Stimulated activated naive CD8-positive, alpha-beta T cell treated with anti-CD3 and anti-CD28 coated beads, Interleukin-15, Interleukin-2, amounts not matched to agents 100 ng/mL and 50 ng/mL, for 24 hours (primary cell): ENCODE measurements around the gene ACP7.

ENCODE experiments used
- H3K27ac Mint-ChIP-seq: one replicate; pipeline ENCODE4 v1.8.0; 2021; ENCODE audit warnings: mild to moderate bottlenecking, mixed read lengths
- H3K27me3 Mint-ChIP-seq: one replicate; pipeline ENCODE4 v1.8.0; 2021; ENCODE audit warnings: mixed read lengths
- H3K36me3 Mint-ChIP-seq: one replicate; pipeline ENCODE4 v1.8.0; 2021; ENCODE audit warnings: low read depth, mixed read lengths
- H3K4me1 Mint-ChIP-seq: one replicate; pipeline ENCODE4 v1.8.0; 2021; ENCODE audit warnings: low read depth, mixed read lengths
- H3K4me3 Mint-ChIP-seq: one replicate; pipeline ENCODE4 v1.8.0; 2021; ENCODE audit warnings: mild to moderate bottlenecking, mixed read lengths
- H3K9me3 Mint-ChIP-seq: one replicate; pipeline ENCODE4 v1.8.0; 2021; ENCODE audit warnings: mixed read lengths

ACP7 gene

GRCh38 chr19:39155114-39155700, 71.0 kb downstream of the ACP7 start:
- H3K4me3 Mint-ChIP-seq: no peak overlapping the region
- no peaks in the 10 kb centered on the region for H3K36me3 Mint-ChIP-seq
- no peak overlapping the region for H3K27ac Mint-ChIP-seq
- H3K9me3 Mint-ChIP-seq: no peaks in the 10 kb centered on the region
- H3K27me3 Mint-ChIP-seq: no peaks in the 10 kb centered on the region
- H3K4me1 Mint-ChIP-seq: peaks cover 4% of the 10 kb centered on the region

- no peak overlapping the region for H3K4me3 Mint-ChIP-seq
- H3K9me3 Mint-ChIP-seq: no peaks in the 10 kb centered on the region
- H3K27me3 Mint-ChIP-seq: no peaks in the 10 kb centered on the region
- H3K36me3 Mint-ChIP-seq: no peaks in the 10 kb centered on the region
- H3K4me1 Mint-ChIP-seq: peaks cover 4% of the 10 kb centered on the region
- H3K27ac Mint-ChIP-seq: no peak overlapping the region
Measured at GRCh38 chr19:39155741-39156140, 71.6 kb downstream of the ACP7 start.

- no peaks in the 10 kb centered on the region for H3K36me3 Mint-ChIP-seq
- H3K9me3 Mint-ChIP-seq: no peaks in the 10 kb centered on the region
- H3K4me1 Mint-ChIP-seq: peaks cover 4% of the 10 kb centered on the region
- H3K27ac Mint-ChIP-seq: no peak overlapping the region
- H3K4me3 Mint-ChIP-seq: no peak overlapping the region
- H3K27me3 Mint-ChIP-seq: no peaks in the 10 kb centered on the region
Measured at GRCh38 chr19:39156326-39157230, 72.4 kb downstream of the ACP7 start.

GRCh38 chr19:39157275-39157996, 73.3 kb downstream of the ACP7 start:
- H3K4me3 Mint-ChIP-seq: no peak overlapping the region
- H3K27ac Mint-ChIP-seq: no peak overlapping the region
- H3K36me3 Mint-ChIP-seq: no peaks in the 10 kb centered on the region
- H3K27me3 Mint-ChIP-seq: no peaks in the 10 kb centered on the region
- H3K9me3 Mint-ChIP-seq: no peaks in the 10 kb centered on the region
- H3K4me1 Mint-ChIP-seq: peaks cover 5% of the 10 kb centered on the region

- Mint-ChIP-seq H3K4me1 (peaks cover 11% of the 10 kb centered on the region), H3K9me3 (no peaks in the 10 kb centered on the region), H3K27ac (no peak overlapping the region)
Measured at GRCh38 chr19:39157997-39158389, 73.8 kb downstream of the ACP7 start.

GRCh38 chr19:39158646-39159260, 74.6 kb downstream of the ACP7 start:
- Mint-ChIP-seq H3K9me3 (no peaks in the 10 kb centered on the region), H3K27ac (no peak overlapping the region)

More at GRCh38 chr19:39157997-39158389, 73.8 kb downstream of the ACP7 start:
- H3K36me3 Mint-ChIP-seq: no peaks in the 10 kb centered on the region
- no peak overlapping the region for H3K4me3 Mint-ChIP-seq
- H3K27me3 Mint-ChIP-seq: no peaks in the 10 kb centered on the region

GRCh38 chr19:39160523-39160861, 76.3 kb downstream of the ACP7 start:
- Mint-ChIP-seq H3K27me3 (no peaks in the 10 kb centered on the region), H3K36me3 (no peaks in the 10 kb centered on the region), H3K4me1 (peaks cover 15% of the 10 kb centered on the region), H3K27ac (no peak overlapping the region), H3K4me3 (no peak overlapping the region), H3K9me3 (no peaks in the 10 kb centered on the region)

More at GRCh38 chr19:39158646-39159260, 74.6 kb downstream of the ACP7 start:
- peaks cover 15% of the 10 kb centered on the region for H3K4me1 Mint-ChIP-seq
- no peak overlapping the region for H3K4me3 Mint-ChIP-seq
- no peaks in the 10 kb centered on the region for H3K27me3 Mint-ChIP-seq
- H3K36me3 Mint-ChIP-seq: no peaks in the 10 kb centered on the region
